ENCODE data around the gene EFL1.

DNA sequence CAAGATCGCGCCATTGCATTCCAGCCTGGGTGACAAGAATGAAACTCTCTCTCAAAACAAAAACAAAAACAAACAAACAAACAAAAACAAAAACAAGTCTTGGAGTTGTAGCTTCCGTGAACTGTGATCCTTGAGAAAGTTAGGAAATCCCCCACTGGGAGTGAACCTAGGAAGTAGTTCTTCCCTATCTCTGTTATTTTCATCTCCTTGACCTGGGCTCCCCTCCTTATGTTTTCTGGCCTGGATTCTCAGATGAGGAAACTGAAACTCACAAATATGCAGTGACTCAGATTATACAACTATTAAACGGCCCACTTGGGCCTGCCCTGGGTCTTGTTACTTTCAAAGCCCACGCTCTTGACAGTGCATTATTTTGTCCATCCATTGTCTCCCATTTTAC lies 29.7 kb upstream of the EFL1 start:
- TF ChIP-seq, protein P1, sequence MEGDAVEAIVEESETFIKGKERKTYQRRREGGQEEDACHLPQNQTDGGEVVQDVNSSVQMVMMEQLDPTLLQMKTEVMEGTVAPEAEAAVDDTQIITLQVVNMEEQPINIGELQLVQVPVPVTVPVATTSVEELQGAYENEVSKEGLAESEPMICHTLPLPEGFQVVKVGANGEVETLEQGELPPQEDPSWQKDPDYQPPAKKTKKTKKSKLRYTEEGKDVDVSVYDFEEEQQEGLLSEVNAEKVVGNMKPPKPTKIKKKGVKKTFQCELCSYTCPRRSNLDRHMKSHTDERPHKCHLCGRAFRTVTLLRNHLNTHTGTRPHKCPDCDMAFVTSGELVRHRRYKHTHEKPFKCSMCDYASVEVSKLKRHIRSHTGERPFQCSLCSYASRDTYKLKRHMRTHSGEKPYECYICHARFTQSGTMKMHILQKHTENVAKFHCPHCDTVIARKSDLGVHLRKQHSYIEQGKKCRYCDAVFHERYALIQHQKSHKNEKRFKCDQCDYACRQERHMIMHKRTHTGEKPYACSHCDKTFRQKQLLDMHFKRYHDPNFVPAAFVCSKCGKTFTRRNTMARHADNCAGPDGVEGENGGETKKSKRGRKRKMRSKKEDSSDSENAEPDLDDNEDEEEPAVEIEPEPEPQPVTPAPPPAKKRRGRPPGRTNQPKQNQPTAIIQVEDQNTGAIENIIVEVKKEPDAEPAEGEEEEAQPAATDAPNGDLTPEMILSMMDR (conservative IDR thresholded peaks at IDR 0.05), result no peak
- TF ChIP-seq ZFX (IDR thresholded peaks at IDR 0.05), result no peak

Measured in C4-2B (cell line).